Retinal pigment epithelial cell (primary cell): ENCODE data around the gene ACACB.

Experiments
- DNase-seq: peaks from one replicate; pipeline ENCODE4 v3.0.0-alpha.2; 2010; ENCODE audit warnings: low read depth
- H3K4me3 ChIP-seq: 2 replicates; pipeline ENCODE4 v1.5.1; 2011; ENCODE audit warnings: mild to moderate bottlenecking, low read length, control low read depth, moderate library complexity
- TF ChIP-seq, protein P1 (sequence below): conservative IDR thresholded peaks from 2 replicates; pipeline ENCODE4 v1.5.1; 2011; ENCODE audit warnings: low read depth, low read length, control low read depth, inconsistent platforms

ACACB gene

DNA sequence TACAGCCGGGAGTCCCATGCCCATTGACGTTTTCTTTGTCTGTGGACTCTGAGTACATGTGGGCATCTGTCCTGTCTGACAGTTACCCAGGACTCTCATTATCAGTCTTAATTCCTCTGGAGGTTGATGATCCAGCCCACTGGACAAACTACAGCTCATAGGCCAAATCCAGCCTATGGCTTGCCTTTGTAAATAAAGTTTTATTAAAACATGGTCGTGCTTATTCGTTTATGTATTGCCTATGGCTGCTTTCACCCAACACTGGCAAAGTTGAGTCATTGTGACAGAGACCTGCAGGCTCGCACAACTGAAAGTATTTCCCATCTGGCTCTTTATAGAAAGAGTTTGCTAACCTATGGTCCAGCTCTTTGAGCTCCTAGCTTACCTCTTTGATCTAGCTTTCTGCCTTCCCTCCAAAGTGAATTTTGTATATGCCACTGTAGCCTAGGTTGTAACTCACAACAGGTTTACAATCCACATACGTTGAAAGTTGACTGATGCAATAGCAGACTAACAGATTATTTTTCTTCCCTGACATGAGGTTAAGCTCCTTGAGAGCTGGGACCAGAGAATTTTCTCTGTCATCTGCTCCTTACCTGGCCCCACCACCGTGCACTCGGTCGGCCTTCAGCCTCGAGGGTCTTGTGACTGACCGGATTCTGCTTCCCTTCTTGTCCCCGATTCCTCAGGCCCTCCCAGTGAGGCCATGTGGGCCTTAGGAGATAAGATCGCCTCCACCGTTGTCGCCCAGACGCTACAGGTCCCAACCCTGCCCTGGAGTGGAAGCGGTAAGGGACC is 57.3 kb downstream of the ACACB start:
- DNase-seq = no peak
- H3K4me3 ChIP-seq = no peak overlapping the region
- TF ChIP-seq, protein P1, sequence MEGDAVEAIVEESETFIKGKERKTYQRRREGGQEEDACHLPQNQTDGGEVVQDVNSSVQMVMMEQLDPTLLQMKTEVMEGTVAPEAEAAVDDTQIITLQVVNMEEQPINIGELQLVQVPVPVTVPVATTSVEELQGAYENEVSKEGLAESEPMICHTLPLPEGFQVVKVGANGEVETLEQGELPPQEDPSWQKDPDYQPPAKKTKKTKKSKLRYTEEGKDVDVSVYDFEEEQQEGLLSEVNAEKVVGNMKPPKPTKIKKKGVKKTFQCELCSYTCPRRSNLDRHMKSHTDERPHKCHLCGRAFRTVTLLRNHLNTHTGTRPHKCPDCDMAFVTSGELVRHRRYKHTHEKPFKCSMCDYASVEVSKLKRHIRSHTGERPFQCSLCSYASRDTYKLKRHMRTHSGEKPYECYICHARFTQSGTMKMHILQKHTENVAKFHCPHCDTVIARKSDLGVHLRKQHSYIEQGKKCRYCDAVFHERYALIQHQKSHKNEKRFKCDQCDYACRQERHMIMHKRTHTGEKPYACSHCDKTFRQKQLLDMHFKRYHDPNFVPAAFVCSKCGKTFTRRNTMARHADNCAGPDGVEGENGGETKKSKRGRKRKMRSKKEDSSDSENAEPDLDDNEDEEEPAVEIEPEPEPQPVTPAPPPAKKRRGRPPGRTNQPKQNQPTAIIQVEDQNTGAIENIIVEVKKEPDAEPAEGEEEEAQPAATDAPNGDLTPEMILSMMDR = no peak

DNA sequence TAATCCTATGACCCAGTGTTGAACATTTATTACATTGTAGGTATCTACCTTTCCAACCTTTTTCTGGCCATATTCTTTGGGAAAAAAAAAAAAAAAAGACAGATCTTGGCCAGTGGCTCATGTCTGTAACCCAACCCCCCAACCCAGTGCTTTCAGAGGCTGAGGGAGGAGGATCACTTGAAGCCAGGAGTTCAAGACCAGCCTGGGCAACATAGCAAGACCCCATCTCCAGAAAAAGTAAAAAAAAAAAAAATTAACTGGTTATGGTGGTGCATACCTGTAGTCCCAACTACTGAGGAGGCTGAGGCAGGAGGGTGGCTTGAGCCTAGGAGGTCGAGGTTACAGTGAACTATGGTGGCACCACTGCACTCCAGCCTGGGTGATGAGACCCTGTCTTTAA is 58.1 kb downstream of the ACACB start:
- TF ChIP-seq, protein P1 = no peak
- no peak for DNase-seq
- no peak overlapping the region for H3K4me3 ChIP-seq

DNA sequence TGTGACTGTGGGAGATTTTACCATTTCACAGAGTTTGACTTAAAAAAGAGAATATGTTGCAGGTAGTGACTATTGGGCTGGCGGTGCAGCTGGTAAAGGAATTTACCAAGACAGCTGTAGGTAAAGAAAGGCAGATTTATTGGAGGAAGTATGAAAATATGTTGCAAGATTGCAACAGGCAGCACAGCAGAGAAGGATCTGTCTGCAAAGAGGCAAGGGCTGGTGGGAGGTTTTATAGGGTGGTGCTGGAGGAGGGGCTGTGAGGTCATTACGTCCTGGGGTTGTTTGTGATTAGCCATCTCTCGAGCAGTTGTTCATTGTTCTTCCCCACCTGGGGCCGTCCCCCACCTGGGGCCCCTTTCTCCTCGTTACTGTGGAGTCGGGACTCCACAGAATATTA is 62.1 kb downstream of the ACACB start:
- TF ChIP-seq, protein P1 = no peak
- no peak overlapping the region for H3K4me3 ChIP-seq
- DNase-seq = no peak

DNA sequence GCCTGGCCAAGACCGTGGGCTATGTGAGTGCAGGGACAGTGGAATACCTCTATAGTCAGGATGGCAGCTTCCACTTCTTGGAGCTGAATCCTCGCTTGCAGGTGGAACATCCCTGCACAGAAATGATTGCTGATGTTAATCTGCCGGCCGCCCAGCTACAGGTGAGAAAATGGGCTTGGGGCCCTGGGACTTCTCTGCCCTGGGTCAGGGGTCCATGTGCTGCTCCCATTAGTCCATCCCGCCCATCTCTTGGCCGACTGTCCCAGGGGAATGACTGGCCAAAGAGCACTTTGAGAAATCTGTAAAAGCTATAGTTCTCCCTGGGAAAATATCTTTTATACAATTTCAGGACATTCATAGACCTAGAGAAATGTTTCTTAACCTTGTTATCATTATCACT is 63.5 kb downstream of the ACACB start:
- TF ChIP-seq, protein P1 = no peak
- DNase-seq = no peak
- no peak overlapping the region for H3K4me3 ChIP-seq

DNA sequence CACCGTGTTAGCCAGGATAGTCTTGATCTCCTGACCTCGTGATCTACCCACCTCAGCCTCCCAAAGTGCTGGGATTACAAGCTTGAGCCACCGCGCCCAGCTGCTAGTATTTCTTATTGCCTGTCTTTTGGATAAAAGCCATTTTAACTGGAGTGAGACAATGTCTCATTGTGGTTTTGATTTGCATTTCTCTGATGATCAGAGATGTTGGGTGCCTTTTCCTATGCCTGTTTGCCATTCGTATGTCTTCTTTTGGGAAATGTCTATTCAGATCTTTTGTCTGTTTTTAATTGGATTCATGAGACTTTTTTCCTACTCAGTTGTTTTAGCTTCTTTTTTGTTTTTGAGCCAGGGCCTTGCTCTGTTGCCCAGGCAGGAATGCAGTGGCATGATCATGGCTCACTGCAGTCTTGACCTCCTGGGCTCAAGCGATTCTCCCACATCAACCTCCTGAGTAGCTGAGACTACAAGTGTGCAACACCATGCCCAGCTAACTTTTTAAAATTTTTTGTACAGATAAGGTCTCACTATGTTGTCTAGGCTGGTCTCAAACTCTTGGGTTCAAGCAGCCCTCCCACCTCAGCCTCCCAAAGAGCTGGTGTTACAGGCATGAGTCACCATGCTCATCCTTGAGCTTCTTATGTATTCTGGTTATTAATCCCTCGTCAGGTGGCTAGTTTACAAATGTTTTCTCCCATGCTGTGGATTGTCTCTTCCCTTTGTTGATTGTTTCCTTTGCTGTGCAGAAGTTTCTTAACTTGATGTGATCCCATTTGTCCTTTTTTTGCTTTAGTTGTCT is 65.9 kb downstream of the ACACB start:
- TF ChIP-seq, protein P1 = no peak
- DNase-seq = no peak

DNA sequence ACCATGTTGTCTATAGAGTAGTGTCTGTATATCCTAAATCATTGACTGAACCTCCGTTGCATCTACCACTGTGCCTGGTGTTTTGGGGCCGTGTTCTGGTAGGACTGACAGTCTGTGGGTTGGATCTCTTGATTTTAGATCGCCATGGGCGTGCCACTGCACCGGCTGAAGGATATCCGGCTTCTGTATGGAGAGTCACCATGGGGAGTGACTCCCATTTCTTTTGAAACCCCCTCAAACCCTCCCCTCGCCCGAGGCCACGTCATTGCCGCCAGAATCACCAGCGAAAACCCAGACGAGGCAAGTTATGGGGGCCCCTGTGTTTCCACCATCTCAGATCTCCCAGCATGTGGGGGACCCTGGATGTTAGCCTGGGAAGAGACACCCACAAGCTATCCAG is 69.1 kb downstream of the ACACB start:
- no peak overlapping the region for H3K4me3 ChIP-seq
- DNase-seq = no peak
- TF ChIP-seq, protein P1 = no peak

More for the DNA sequence above, 65.9 kb downstream of the ACACB start:
- no peak overlapping the region for H3K4me3 ChIP-seq
